Right ventricle myocardium superior (tissue), 1 donor: Measurements from ENCODE around the gene TULP1. TPM values are rescaled to one million over a fixed set of nuclear protein-coding genes. Genes with fewer than 3 reads are reported as not detected.
"Not testable (repeated sequence)": the region's sequence is repeated elsewhere in the genome, so short reads cannot be mapped to it uniquely, and the experiment has no call there.

Experiments
- ATAC-seq: fragments of 200-7000 bp; cut with Tn5 transposase; one replicate; pipeline ENCODE4 v1.9.1; 2020; ENCODE audit warnings: mild to moderate bottlenecking; ENCODE audit not compliant: poor library complexity
- DNase-seq: peaks from one replicate; pipeline ENCODE4 v3.0.0-alpha.2; 2020
- intact Hi-C: fragments of 100-400 bp; cut with DNase I; formaldehyde crosslinking; loops from one replicate; pipeline ENCODE4 v1.11.2; 2022
- total RNA-seq: library from RNA; stranded (reverse); fragmentation: NEBNext Ultra II Directional; extraction: Animal tissue kit (Norgen Biotek cat#: 25700); gene quantifications from one replicate; pipeline ENCODE4 v1.2.1, GENCODE V29; 2021
- donor health status: DM: no; HTN: yes; CAD: no; lungs with severe emphysema.

TULP1 gene
- total RNA-seq, 1 donor from 2014 or later = not detected

- ATAC-seq = peak; percentile 95
- peak; percentile 82 for DNase-seq
- intact Hi-C loops = loop anchor here (2.0 kb wide), 1 partner anchor 214 kb away; the partner anchor contains the start of gene ARMC12
These were observed 10.3 kb upstream of the TULP1 start for GRCh38 chr6:35522660-35523658.

DNA sequence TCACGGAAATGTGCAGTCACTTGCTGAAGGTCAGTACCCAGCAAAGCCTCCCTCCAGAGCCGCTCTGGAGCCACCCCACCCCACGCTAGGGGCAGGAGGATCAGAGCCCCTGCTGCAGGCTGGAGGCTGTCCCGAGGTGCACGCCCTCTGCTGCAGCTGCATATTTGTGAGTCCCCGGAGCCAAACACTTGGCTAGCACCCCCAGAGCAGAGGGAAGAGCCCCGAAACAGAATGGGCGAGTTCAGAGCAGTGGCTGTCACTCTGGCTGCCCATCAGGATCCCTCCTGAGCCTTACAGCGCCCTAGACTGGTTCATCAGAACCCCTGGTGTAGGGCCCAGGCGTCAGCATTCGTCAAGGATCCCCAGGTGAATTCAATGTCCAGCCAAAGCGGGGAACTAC lies 9.5 kb upstream of the TULP1 start:
- ATAC-seq (no peak), DNase-seq (no peak)
- intact Hi-C loops = loop anchor here (2.0 kb wide), 1 partner anchor 215 kb away; the partner anchor contains the start of gene ARMC12

- no peak for DNase-seq
- ATAC-seq = no peak
- intact Hi-C loops = no loop called here
These were observed 8.5 kb upstream of the TULP1 start for GRCh38 chr6:35521235-35521634.

DNA sequence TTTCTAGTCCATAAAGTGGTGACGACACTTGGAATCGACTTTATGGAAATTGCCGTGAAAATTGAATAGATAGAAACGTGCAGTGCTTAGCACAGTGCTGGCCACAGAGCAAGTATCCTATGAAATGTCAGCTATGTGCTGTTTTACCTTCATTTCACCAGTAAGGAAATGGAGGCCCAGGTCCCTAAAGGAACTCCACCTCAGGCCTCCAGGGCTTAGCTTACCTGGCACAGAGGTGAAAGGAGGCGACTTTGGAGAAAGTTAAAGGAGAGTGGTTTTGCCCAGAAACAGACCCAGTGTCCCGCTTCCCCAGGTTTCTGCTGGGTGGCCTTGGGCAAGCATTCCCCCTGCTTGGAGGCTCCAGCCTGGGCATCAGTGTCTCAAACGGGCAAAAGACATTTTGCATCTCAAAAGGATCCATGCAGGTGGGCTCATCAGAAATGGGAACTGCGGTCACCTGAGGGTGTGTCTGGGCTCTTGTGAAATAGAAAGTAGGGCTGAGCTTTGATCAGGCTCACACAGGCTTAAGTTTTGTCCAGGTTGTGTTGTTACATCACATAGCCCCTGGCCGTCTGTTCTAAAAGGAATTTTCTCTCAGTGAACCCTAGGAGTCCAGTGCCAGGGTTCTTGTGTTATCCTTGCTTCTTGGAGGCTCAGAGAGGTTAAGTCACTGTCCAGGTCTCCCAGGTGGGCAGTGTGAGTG lies 6.8 kb upstream of the TULP1 start:
- ATAC-seq = no peak
- DNase-seq = no peak
- intact Hi-C loops = no loop called here

DNA sequence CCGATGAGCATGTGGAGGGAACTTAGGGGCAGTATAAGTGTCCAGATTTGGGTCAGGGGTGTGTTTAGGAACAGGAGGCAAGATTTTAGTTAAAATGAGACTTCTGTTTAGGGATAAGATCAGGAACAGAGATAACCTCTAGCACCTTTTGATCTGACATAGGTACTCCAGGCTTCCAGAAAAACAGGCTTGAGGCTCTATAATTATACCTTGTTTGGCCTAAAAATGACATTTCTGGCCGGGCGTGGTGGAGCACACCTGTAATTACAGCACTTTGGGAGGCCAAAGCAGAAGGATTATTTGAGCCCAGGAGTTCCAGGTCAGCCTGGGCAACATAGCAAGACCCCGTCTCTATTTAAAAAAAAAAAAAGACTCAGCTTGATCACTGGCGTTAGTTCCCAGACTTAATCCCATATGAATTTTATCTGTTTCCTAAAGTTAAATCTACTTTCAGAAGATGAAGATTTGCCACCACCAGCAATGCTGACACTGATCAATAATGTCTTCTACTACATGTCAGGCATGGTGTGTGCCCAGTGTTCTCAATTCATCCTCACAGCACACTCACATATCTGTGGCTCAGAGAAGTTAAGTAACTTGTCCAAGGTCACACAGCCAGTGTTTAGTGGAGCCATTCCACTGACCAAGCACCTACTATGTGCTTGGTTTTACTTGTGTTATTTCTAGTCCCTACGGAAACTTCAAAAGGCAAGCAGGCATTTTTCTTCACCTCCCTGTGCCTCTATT lies 6.0 kb upstream of the TULP1 start:
- ATAC-seq (no peak), DNase-seq (no peak)
- intact Hi-C loops = no loop called here

DNA sequence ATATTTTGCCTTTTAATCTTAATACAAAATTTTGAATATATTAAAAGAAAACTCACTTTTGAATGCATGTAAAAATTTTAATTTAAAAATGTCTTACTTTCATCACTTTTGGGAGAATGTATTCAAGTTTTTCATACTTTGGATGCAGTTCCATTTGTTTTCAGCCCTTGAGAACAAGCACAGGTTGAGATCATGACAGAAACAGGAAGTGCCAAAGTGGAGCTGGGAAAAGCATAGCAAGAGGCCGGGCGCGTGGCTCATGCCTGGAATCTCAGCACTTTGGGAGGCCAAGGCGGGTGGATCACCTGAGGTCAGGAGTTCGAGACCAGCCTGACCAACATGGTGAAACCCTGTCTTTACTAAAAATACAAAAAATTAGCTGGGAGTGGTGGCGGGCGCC lies 5.3 kb upstream of the TULP1 start:
- DNase-seq, intact Hi-C loops, ATAC-seq: not testable (repeated sequence)

DNA sequence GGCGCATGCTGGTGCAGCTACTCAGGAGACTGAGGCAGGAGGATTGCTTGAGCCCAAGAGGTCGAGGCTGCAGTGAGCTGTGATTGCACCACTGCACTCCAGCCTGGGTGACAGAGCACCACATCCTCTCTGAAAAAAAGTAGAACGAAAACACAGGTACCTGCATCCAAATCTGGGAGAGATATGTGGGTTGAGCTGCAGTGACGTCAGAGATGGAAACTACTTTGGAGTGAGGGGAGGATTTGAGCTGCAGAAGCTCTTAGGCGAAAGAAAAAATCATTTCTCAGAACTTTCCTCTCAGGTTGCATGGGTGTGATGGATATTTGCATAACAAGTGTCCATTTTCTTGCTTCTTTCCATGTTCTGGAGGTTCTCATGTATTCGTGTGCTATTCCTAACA lies 4.0 kb upstream of the TULP1 start:
- intact Hi-C loops = no loop called here
- no peak for DNase-seq
- ATAC-seq = no peak

DNA sequence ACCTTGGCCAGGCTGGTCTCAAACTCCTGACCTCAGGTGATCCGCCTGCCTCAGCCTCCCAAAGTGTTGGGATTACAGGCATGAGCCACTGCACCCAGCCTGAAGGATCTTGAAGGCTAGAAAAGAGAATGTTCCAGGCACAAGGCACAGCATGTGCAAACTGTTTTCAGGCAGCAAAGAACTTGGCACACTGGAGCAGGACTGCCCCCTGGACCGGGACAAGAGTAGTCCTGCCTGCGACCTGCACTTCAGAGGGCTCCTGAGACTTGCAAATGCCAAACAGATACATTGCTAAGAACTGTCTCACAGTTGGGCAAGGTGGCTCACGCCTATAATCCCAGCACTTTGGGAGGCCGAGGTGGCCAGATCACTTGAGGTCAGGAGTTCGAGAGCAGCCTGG lies 3.2 kb upstream of the TULP1 start:
- ATAC-seq, DNase-seq, intact Hi-C loops: not testable (repeated sequence)

DNA sequence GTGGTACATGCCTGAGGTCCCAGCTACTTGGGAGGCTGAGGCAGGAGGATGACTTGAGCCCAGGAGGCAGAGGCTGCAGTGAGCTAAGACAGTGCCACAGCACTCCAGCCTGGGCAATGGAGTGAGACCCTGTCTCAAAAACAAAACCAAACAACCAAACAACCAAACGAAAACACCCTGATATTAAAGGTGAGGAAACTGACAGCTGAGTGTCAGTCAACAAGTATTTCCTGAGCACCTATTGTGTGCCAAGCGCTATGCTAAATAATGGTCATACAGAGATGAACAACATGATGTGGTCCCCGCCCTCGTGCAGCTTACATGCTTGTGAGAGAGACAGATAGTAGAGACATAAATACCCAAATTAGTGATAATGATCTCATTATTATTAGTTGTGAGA lies 1.9 kb upstream of the TULP1 start:
- no peak for ATAC-seq
- intact Hi-C loops = no loop called here

DNA sequence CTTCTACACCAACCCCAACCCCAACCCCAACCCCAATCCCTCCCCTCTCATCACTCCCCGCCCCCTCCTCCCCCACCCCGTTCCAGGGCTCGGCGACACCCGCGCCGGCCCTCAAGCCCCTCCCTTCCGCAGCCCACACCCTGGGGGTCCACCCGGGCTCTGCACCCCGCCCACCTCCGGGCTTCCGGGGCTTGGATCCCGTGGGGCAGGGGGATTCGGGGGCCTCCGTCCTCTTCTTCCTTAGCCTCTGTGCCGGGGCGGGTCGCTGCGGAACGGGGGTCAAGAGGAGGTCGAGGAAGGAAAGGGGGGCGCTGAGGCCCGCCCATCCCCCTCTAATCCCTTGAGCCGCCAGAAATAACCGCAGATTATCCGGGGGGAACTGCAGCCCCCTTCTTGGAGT lies 690 bp downstream of the TULP1 start:
- intact Hi-C loops = no loop called here
- ATAC-seq (no peak), DNase-seq (no peak)

More for the DNA sequence above, 1.9 kb upstream of the TULP1 start:
- no peak for DNase-seq

GRCh38 chr6:35511562-35511941 lies 1.1 kb downstream of the TULP1 start:
- no peak for DNase-seq
- intact Hi-C loops = no loop called here
- no peak for ATAC-seq

- DNase-seq (no peak), ATAC-seq (no peak)
- intact Hi-C loops = no loop called here
These were observed 1.7 kb downstream of the TULP1 start for GRCh38 chr6:35510916-35511561.

- no peak for ATAC-seq
- DNase-seq = no peak
- intact Hi-C loops = no loop called here
These were observed 4.2 kb downstream of the TULP1 start for GRCh38 chr6:35508542-35508941.

DNA sequence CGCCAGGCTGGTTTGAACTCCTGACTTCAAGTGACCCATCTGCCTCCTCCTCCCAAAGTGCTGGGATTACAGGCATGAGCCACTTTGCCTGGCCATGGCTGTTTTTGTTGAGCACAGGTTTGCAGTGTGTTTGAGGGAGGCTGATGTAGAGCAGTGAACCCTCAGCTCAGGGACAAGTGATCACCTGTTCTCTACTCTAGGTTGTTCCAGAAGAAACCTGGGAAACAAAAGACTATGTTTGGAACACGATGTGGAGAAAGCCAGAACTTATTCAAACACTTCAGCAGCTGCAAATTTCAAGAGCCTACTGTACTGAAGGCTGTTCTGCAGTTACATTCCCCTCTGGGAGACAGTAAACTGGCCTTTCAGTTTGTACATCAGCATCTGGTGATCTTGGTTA lies 4.7 kb downstream of the TULP1 start:
- ATAC-seq (no peak), DNase-seq (no peak)
- intact Hi-C loops = no loop called here

- no peak for DNase-seq
- intact Hi-C loops = no loop called here
- no peak for ATAC-seq
These were observed 5.5 kb downstream of the TULP1 start for GRCh38 chr6:35507221-35507620.

DNA sequence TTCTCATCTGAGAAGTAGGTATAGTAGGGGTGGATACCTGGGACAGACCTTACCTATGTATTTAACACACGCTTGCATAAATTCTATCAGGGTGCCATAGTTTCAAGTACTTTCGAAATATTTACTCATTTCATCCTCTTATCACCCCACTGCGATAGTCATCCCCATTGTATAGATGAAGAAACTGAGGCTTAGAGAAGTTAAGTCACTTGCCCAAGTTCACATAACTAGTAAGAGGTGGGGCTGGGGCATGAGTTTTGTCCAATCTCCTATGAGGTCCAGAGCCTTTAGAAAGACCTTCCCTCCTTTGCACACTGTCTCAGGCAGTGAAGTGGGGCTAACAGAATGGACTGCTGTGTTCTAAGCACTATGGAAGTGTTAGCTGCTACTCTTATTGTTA lies 6.2 kb downstream of the TULP1 start:
- intact Hi-C loops = no loop called here
- no peak for ATAC-seq
- DNase-seq = no peak

DNA sequence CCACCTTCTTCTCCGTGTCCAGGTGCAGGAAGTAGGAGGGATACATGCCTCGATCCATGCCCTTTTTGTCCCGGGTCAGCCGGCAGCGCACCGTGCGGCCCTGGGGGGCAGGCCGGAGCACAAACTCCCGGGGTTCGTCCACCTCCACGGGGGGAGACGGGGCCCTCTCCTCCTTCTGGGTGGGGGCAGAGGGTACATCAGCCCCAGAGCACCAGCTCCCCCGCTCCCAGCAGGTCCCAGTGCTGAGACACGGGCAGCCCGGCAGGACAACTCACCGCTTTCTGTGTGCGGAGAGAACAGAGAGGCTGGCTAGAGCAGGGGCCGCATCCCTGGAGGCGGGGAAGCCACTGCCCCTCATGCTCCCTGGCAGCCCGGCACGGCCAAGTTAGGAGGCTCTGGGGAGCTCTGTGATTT lies 6.7 kb downstream of the TULP1 start:
- DNase-seq (no peak), ATAC-seq (no peak)
- intact Hi-C loops = no loop called here

- peak; percentile 35 for DNase-seq
- intact Hi-C loops = no loop called here
- ATAC-seq = no peak
These were observed 9.2 kb downstream of the TULP1 start for GRCh38 chr6:35503534-35503933.

DNA sequence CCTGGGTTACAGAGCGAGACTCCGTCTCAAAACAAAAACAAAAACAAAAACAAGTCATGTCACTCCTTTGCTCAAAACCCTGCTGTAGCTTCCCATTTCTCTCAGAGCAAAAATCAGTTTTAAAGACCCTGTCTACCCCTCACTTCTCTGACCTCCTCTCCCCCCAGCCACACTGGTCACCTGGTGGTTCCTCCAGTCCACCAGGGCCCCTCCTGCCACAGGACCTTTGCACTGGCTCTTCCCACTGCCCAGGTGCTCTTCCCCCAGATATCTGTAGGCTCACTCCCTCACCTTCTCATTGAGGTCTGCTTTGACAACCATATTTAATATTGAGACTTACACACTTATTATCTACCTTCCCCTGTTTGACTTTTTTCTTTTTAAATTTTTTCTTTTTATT lies 10.9 kb downstream of the TULP1 start:
- DNase-seq (peak; percentile 11), ATAC-seq (no peak)
- intact Hi-C loops = no loop called here
